Osteoblast (primary cell): ENCODE measurements around the gene ITIH5. TPM values are rescaled to one million over a fixed set of nuclear protein-coding genes. Genes with fewer than 3 reads are reported as not detected.

Source experiments
- DNase-seq: peaks from one replicate; pipeline ENCODE4 v3.0.0; 2011; ENCODE audit warnings: low spot score, mixed read lengths; ENCODE audit not compliant: insufficient read length; ENCODE audit errors: missing footprints
- H2AFZ ChIP-seq: 2 replicates; pipeline ENCODE4 v1.6.0; 2011; ENCODE audit warnings: mild to moderate bottlenecking, low read length
- H3K27ac ChIP-seq: 2 replicates; pipeline ENCODE4 v1.5.1; 2011; ENCODE audit warnings: mild to moderate bottlenecking, low read depth, low read length, moderate library complexity
- H3K27me3 ChIP-seq: 2 replicates; pipeline ENCODE4 v1.6.0; 2012; ENCODE audit warnings: mild to moderate bottlenecking, control low read depth, inconsistent platforms, low read length, moderate library complexity; ENCODE audit not compliant: insufficient read depth
- H3K36me3 ChIP-seq: 2 replicates; pipeline ENCODE4 v1.5.1; 2011; ENCODE audit warnings: mild to moderate bottlenecking, low read length, control low read depth, moderate library complexity; ENCODE audit not compliant: insufficient read depth
- H3K4me1 ChIP-seq: 2 replicates; pipeline ENCODE4 v1.5.1; 2011; ENCODE audit warnings: mild to moderate bottlenecking, low read length, control low read depth, moderate library complexity; ENCODE audit not compliant: insufficient read depth
- H3K4me2 ChIP-seq: 2 replicates; pipeline ENCODE4 v1.6.0; 2011; ENCODE audit warnings: mild to moderate bottlenecking, low read length; ENCODE audit not compliant: insufficient read depth
- H3K4me3 ChIP-seq: fragments of 200-600 bp; sonication (generic); 3 replicates; pipeline ENCODE4 v1.5.1; 2012; ENCODE audit warnings: mild to moderate bottlenecking, low read length, inconsistent platforms; ENCODE audit not compliant: insufficient read depth
- H3K79me2 ChIP-seq: 2 replicates; pipeline ENCODE4 v1.6.0; 2012; ENCODE audit warnings: mild to moderate bottlenecking, low read length, control low read depth, inconsistent platforms; ENCODE audit not compliant: insufficient read depth
- H3K9me3 ChIP-seq: 2 replicates; pipeline ENCODE4 v1.5.1; 2011; ENCODE audit warnings: low read depth, low read length, control low read depth
- H4K20me1 ChIP-seq: 2 replicates; pipeline ENCODE4 v1.6.0; 2012; ENCODE audit warnings: mild to moderate bottlenecking, low read length, control low read depth; ENCODE audit not compliant: insufficient read depth
- total RNA-seq: library from RNA; depleted of rRNA; stranded (reverse); fragments of >200 nt; gene quantifications from 2 replicates; pipeline ENCODE4 v1.2.3, GENCODE V29; 2012
- TF ChIP-seq, protein P1 (sequence below): IDR thresholded peaks from 2 replicates; pipeline ENCODE4 v1.5.1; 2011; ENCODE audit warnings: mild to moderate bottlenecking, low read depth, low read length, moderate library complexity; ENCODE audit errors: extremely low read depth

The ITIH5 gene
- total RNA-seq, 1 donor, result 2.2 TPM

DNA sequence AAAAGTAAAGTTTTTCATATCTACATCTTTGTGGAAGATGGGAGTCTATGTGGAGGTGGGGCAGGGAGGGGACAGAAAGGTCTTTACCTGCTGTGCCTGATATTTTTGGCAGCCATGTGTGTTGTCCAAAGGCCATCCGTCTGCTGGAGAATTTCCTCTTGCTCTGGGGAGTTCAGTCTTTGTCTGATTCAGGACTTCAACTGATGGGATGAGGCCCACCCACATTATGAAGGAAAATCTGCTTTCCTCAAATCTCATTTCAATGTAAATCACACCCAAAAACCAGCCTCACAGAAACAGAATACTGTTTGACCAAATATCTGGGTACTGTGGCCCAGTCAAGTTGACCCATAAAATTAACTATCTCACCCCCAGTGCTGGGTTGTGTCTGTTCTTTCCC, 12.5 kb upstream of the ITIH5 start:
- Histone ChIP-seq H3K9me3 (no peaks in the 10 kb centered on the region), H3K4me3 (no peak overlapping the region), H3K79me2 (no peaks in the 10 kb centered on the region), H2AFZ (no peak overlapping the region), H3K27ac (no peak overlapping the region), H4K20me1 (no peaks in the 10 kb centered on the region), H3K4me2 (no peak overlapping the region), H3K27me3 (no peaks in the 10 kb centered on the region), H3K36me3 (no peaks in the 10 kb centered on the region), H3K4me1 (no peaks in the 10 kb centered on the region)
- DNase-seq, result no peak
- TF ChIP-seq, protein P1, sequence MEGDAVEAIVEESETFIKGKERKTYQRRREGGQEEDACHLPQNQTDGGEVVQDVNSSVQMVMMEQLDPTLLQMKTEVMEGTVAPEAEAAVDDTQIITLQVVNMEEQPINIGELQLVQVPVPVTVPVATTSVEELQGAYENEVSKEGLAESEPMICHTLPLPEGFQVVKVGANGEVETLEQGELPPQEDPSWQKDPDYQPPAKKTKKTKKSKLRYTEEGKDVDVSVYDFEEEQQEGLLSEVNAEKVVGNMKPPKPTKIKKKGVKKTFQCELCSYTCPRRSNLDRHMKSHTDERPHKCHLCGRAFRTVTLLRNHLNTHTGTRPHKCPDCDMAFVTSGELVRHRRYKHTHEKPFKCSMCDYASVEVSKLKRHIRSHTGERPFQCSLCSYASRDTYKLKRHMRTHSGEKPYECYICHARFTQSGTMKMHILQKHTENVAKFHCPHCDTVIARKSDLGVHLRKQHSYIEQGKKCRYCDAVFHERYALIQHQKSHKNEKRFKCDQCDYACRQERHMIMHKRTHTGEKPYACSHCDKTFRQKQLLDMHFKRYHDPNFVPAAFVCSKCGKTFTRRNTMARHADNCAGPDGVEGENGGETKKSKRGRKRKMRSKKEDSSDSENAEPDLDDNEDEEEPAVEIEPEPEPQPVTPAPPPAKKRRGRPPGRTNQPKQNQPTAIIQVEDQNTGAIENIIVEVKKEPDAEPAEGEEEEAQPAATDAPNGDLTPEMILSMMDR, result no peak

DNA sequence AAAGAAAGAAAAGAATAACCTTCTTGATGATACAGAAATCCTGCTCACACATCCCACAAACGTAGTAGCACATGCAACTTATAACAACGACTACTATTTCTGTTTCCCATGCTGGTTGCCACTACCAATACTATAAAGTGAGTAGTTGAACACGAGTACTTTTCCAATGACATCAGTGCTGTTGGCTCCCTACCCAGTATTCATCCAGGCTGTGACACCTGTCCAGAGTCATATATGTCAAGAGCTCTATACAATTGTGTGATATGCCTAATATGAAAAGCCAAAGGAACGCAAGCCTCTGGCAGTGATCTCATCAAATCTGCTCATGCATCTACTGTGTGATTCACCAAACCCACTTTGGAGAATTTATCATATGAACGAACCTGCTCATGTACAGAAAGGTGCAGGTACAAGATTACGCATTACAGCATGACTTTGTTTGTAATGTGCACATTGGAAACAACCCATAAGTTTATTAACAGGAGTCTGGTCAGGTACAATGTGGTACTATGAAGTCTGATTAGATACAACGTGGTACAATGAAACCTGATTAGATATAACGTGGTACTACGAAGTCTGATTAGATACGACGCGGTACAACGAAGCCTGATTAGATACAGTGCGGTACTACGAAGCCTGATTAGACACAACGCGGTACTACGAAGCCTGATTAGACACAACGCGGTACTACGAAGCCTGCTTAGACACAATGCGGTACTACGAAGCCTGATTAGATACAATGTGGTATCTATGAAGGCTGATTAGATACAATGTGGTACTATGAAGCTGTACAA, 5.8 kb upstream of the ITIH5 start:
- no peaks in the 10 kb centered on the region for H3K36me3 ChIP-seq
- no peaks in the 10 kb centered on the region for H3K4me1 ChIP-seq
- H4K20me1 ChIP-seq, result no peaks in the 10 kb centered on the region
- no peak overlapping the region for H3K4me2 ChIP-seq
- no peaks in the 10 kb centered on the region for H3K9me3 ChIP-seq
- peaks cover 3% of the 10 kb centered on the region for H3K27me3 ChIP-seq
- H2AFZ ChIP-seq, result no peak overlapping the region
- TF ChIP-seq, protein P1, result no peak
- H3K79me2 ChIP-seq, result no peaks in the 10 kb centered on the region
- no peak overlapping the region for H3K4me3 ChIP-seq
- DNase-seq, result no peak
- H3K27ac ChIP-seq, result no peak overlapping the region

DNA sequence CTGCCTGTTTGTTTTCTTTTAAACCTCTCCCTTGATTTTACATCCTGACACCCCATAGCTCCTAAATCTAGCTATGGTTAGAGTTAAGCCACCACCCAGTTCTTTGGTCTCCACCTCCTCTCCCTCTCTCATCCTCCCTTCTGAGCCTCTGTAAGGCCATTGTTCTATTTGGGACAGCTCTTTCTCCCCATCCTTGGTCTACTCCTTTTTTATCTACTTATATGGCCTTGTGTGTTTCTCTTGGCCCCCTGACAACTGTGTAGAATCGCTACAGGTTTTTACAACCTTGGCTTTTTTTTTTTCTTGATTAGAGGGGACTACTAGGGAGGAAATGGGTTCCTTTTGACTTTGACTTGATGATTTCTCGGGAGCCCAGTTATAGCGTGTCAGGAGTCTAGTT, 3.4 kb upstream of the ITIH5 start:
- H3K79me2 ChIP-seq, result no peaks in the 10 kb centered on the region
- no peaks in the 10 kb centered on the region for H4K20me1 ChIP-seq
- TF ChIP-seq, protein P1, result no peak
- no peak overlapping the region for H3K4me3 ChIP-seq
- no peak overlapping the region for H3K27ac ChIP-seq
- no peaks in the 10 kb centered on the region for H3K4me1 ChIP-seq
- H3K36me3 ChIP-seq, result no peaks in the 10 kb centered on the region
- no peak overlapping the region for H3K4me2 ChIP-seq
- H3K9me3 ChIP-seq, result no peaks in the 10 kb centered on the region
- peaks cover 15% of the 10 kb centered on the region for H3K27me3 ChIP-seq
- H2AFZ ChIP-seq, result no peak overlapping the region
- DNase-seq, result no peak

DNA sequence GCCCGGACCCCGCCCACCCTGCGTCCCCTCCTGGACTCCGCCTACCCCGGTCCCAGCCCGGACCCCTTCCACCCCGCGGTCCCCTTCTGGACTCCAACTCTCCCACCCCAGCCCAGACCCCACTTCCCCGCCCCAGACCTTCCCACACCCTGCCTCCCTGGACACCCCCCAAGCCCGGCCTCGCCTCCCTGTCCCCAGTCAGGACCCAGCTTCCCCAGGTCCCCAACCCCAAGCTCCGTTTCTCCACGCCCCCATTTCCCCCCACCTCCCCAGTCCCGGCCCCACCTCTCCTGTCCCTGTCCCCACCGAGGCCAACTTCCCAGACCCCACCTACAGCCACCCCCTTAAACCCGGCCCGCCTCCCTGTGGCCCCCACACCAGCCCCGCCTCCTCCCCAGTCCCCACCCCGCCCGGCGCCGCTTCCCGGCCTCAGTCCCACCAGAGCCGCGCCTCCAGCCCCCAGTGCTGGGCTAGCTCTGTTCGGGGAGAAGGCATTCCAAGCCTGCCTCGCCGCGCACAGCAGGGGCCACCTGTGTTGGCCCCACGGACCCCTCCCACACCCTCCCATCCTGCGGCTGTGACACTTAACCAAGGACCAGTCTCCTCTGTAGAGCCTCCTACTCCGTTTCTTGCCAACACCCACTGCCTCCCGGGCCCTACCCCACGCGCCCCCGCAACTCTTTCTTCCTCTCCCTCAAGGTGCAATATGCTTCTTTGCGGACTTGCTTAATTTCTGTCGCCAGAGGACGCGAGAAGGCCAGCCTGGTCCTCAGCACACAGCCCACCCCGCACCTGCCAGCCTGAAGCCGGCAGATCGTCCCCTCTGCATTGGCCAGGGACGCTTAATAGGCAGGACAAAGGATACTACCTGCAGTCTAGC, 736 bp upstream of the ITIH5 start:
- H3K9me3 ChIP-seq, result no peaks in the 10 kb centered on the region
- H3K27ac ChIP-seq, result no peak overlapping the region
- no peak overlapping the region for H2AFZ ChIP-seq
- no peak for DNase-seq
- no peaks in the 10 kb centered on the region for H3K36me3 ChIP-seq
- no peak overlapping the region for H3K4me3 ChIP-seq
- H3K4me2 ChIP-seq, result no peak overlapping the region
- H3K79me2 ChIP-seq, result no peaks in the 10 kb centered on the region
- peaks cover 18% of the 10 kb centered on the region for H3K27me3 ChIP-seq
- TF ChIP-seq, protein P1, result no peak
- no peaks in the 10 kb centered on the region for H4K20me1 ChIP-seq
- H3K4me1 ChIP-seq, result no peaks in the 10 kb centered on the region
